Pulmonary artery endothelial cell (primary cell): ENCODE data around the gene TAAR9. TPM values are rescaled to one million over a fixed set of nuclear protein-coding genes. Genes with fewer than 3 reads are reported as not detected.

ENCODE experiments used
- DNase-seq: peaks from one replicate; pipeline ENCODE4 v3.0.0-alpha.2; 2011; ENCODE audit warnings: low read depth, low spot score
- total RNA-seq: library from RNA; depleted of rRNA; stranded (reverse); fragments of >200 nt; gene quantifications from 2 replicates; pipeline ENCODE4 v1.2.3, GENCODE V29; 2014

The TAAR9 gene, protein sequence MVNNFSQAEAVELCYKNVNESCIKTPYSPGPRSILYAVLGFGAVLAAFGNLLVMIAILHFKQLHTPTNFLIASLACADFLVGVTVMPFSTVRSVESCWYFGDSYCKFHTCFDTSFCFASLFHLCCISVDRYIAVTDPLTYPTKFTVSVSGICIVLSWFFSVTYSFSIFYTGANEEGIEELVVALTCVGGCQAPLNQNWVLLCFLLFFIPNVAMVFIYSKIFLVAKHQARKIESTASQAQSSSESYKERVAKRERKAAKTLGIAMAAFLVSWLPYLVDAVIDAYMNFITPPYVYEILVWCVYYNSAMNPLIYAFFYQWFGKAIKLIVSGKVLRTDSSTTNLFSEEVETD
- total RNA-seq, result not detected in 2 replicates

DNA sequence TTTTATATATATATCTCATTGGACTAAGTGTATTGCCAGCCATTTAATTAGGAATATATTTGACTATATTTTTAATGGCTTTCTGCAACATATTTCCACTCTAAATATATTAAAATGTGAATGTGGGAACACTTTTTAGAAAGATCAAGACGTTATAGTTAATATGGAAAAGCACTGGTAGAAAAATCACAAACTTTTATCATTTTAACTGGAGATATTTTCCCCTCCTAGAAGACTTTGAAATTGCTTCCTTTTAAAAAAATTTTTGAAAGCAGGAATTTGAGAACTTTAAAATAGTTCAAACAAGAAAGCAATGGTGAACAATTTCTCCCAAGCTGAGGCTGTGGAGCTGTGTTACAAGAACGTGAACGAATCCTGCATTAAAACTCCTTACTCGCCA is at the start of gene TAAR9:
TAAR9 (plus strand) TSS at position 301 of the 400 bp plus-strand sequence; CDS start at position 314, 13 bp downstream.
- no peak for DNase-seq

DNA sequence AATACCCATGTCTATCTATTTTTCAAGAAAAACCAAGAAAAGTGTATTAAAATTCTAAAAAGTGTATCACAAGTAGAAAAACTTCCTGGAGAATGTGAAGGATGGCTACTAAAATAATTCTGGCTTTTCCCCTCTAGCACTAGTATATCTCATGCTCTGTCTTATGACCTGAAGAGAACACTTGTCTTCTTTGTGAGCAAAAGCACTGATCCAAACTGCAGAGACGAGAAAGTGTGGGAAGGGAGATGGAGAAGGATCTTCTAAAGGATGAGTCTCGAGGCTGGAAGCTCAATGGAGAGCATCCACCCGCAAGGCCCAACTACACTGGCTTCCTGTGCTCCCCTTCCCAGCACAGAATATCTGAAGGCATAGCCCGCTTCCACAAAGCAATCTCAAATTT is 48.7 kb upstream of the TAAR9 start:
- no peak for DNase-seq

DNA sequence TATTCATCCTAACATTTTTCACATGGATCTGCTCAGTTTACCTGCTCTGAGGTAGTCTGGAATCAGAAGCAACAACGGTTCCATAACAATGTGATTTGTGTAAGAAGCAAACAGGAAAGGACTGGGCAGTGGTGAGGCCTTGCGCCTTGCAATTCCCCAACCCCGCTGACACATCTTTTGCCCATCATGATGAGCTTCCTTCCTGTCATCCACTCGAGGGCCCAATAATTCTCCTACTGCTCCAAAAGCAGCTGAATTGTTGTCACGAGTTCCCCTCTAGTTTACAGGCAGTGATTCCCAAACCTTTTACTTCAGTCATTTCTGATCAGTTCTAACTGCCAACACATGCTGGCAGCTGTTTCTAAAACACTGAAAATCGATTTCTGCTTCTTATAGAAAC is 48.1 kb upstream of the TAAR9 start:
- DNase-seq, result no peak

DNA sequence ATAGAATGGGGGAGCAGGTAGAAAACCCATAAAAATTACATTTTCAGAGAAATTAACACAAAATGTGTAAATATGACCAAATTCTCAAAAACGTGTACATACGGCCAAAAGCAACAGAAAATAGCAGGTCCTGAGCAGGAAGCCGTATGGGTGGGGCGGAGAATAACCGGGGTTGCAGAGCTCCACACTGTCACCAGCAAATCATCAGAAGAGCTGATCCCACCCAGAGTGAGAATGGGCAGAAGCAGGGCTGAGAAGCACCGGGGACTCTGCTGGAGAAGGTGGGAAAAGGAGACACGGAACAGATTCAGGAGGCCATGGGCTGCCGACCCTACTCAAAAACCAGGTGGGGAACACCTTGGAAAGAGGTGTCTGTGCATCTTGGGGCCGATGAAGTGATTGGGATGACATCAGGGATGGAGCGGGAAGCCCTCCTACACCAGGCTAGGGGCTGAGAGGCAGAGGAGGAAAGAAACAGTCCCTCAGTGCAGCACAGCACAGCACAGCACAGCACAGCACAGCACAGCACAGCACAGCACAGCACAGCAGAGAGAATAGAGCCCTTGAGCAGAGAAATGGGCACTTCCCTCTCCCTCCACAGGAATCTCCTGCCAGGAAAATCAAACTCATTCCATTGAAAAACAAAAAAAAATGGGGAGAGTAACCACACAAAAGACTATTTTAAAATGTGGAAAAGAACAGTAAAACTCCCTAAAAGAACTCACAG is 47.4 kb upstream of the TAAR9 start:
- DNase-seq, result no peak

DNA sequence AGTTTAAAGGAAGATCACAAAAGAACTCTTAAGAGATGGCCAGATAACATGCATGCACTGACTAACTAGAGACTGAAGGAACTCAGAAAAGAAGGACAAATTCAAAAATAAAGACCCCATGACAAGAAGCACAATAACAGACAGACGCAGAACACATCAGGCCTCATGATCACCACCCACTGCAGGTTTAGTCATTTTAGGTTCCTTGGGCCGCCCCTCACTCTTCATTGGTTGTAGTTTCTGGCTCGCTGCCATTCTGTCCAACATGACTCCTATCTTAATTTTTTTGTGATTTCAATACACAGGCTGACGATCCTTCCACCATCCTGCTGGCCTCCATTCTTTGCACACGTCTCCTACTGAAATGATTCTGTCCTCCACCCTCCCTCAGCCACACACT is 46.8 kb upstream of the TAAR9 start:
- DNase-seq, result no peak

DNA sequence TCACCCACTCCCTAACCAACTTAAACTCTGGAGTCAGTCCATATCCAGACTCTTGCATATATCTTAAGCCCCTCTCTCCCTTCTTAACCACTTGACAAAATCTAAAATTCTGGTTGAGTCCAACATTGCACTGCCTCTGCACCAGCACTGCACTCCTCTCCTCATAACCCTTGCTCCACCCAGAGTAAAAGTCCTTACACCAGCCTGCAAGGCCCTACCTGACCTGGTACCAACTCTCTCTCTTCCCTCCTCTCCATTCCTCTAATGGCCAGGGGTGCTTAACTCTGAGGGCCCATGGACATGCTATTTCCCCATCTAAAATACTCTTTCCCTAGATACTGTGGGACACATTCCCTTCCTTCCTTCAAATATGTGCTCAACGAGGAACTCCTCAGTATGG is 46.2 kb upstream of the TAAR9 start:
- no peak for DNase-seq

DNA sequence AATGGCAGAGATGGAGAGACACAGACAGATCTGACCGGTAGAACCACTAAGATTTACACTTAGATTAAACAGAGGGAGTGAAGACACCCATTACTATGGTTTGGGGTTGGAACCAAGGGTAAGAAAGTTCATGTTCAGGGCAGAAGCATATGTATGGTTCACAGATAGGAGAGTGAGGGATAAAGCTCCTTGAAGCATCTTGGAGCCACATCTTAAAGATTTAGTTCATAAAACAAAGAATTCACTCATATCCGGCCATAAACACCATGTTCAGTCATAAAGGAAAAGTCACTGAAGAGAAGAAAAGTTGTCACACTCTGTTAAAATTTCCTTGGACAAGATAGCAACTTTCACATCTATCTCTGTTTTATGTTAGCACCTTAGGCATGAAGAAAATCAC is 43.1 kb upstream of the TAAR9 start:
- no peak for DNase-seq

DNA sequence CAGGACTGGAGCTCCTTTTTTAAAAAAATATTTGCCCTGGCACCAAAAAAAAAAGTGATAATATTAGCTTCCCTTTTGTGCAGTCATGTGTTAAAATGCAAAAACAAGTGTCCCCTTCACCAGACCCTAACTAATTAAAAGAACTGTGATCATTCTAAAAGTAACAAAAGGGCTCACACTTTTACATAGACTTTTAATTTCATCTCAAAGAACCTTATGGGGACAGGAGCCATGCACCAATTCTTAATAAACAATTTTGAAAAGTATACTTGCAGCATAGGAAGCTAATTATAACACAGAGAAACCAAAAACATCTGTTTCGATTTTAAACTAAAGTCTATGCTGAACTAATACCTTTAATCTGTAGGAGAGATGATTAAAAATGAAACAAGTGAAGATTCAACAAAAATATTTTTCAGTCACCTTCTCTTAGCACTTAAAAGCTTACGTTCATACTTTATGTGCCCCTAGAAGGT is 42.4 kb upstream of the TAAR9 start:
- DNase-seq, result no peak

DNA sequence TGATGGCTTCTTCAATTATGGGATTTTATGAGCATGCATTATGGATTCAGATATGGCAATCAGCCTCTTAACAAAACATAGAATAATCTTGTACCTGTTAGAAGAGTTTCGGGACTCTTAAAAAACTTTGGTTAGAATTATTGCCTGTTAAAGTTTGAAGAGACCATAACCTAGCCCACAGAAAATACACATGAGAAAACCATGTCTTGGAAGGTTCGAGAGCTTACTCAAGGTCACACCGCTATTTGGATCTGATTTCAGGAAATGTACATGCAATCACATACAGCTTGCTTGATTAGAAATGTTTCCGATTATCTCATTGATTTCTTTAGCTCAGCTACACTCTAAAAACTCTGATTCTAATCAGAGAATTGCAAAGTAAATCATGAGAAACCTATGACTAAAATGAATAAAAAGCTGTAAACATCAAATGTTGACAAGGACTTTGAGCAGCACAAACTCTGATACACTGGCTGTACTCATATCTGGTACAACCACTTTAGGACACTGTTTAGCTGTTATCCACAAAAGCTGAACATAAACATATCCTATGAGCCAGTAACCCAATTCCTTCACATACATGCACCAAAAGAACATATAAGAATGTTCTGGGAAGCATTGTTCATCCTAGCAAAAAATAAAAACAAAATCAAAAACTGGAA is 41.4 kb upstream of the TAAR9 start:
- no peak for DNase-seq

DNA sequence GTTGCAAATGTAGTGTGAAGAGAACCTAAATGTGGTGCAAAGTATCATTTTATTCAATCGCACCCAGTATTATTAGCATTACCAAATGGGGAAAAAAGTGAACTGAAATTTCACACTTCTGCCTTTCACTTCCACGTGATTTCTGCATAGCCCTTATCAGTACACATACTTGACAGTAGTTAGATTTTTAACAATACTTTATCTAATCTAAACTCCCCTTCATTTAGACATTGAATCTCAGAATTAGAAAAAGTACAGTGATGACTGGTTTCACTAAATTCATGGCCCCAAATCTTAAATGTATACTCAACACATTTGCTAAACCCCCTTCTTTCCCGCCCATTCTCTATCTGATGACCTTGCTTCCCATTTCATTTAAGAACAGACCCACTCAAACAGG is 39.4 kb upstream of the TAAR9 start:
- DNase-seq, result no peak

DNA sequence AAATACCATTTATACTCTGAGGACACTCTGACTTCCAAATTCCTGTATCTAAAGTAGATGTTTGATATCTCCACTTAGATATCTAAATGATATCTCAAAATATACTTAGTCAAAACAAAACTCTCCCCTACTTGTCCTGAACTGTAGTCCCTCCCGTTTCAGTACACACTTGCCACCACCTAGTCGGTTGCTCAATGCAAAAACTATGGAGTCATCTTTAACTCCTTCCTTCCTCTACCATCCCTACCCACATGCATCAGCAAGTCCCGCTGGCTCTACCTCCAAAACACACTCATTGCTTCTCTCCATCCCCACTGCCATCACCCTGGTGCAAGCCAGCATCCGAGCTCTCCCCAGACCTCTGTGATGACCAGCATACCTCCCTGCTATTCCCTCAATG is 38.3 kb upstream of the TAAR9 start:
- no peak for DNase-seq

DNA sequence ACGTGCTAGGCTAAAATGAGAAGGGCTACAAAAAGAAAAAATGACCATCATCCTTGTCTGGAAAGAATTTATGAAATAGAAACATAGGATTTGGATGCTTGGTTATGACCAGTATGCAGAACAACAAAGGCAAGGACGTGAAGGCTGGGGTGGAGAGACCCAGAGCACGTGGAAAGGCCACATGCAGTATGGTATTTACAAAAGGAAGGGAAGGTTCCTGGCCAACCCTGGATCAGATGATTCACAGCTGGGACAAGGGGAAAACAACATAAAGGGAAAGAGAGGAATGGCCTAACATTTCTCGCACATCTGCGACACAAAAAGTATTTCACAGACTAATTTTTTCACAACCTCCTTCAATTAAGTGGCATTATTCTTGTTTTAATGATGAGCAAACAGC is 33.3 kb upstream of the TAAR9 start:
- DNase-seq, result peak; percentile 79

DNA sequence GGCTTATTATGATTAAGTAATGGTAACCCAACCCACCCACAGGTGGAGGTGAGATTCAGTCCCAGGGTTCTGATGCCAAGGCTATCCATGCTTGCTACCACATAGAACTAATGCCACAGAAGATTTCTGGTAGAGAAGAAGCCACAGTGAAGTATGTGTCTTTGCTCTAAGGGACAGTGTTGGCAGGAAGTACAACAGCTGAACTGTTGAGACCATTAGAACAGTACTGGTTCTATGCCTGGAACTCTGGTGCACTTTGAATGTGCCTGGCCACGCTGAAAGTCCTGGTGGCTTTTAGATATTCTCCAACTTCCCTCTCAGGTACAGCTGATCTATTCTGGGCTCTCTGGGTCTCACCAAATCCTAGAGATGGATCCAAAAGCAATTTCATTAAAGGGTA is 32.9 kb upstream of the TAAR9 start:
- DNase-seq, result no peak

DNA sequence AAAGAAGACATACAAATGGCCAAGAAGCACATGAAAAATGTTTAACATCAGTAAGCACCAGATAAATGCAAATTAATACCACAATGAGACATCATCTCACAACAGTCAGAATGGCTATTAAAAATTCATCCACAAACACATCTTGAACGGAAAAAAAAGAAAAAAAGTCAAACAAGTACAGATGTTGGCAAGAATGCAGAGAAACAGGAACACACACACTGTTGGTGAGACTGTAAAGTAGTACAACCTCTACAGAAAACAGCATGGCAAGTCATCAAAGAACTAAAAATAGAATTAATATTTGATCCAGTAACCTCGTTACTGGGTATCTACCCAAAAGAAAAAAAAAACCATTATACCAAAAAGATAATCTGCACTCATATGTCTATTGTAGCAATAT is 31.6 kb upstream of the TAAR9 start:
- no peak for DNase-seq

DNA sequence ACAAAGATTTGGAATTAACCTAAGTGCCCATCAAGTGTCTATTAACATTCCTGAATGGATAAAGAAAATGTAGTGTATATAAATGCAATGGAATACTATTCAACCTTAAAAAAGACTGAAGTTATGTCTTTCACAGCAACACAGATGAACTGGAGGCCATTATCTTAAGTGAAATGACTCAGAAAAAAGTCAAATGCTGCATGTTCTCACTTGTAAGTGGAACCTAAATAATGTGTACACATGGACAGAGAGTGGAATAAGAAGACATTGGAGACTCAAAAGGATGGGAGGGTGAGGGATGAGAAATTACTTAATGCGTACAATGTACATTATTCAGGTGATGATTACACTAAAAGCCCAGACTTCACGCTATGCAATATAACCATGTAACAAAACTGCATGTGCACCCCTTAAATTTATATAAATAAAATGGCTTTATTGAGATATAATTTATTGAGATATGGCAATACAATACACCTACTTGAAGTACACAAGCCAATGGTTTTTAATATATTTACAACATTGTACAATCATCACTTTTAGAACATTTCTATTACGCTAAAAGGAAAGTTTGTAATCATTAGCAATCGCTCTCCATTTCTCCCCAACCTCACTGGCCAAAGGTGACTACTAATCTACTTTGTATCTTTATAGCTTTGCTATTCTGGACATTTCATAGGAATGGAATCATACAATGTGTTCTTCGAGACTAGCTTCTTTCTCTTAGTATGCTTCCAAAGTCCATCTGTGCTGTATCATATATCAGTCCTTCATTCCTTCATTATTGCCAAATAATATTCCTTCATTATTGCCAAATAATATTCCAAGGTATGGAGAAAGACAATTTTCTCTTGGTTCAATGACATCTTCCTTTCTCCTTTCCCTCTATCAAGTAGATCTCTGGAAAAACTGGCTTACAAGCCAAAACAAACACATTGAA is 30.9 kb upstream of the TAAR9 start:
- no peak for DNase-seq

DNA sequence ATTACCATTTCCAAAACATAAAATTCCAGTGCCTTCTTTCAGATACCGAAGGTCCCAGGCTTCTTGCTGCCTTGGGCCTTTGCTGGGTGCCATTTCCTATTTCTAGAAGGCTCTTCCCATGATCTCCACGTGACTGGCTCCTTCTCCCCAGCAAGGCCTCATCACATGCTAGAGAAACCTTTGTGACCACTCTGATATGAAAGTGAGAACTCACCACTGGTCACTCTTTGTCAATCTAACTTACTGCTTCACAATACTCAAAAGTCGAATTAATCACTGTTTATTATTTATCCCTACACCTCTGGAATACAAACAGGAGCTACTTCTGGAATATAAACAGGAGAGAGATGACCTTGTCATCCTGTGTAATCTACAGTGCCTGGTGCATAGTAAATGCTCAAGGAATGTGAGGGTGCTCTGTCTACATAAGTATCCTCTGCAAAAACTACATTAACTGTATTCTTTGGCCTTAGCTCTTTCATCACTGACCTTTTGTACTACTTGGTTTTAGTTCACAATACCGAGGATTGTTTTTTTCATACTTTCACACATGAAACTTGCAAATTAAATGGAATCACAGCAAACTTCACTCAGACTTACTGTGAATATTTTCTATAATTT is 26.8 kb upstream of the TAAR9 start:
- no peak for DNase-seq

DNA sequence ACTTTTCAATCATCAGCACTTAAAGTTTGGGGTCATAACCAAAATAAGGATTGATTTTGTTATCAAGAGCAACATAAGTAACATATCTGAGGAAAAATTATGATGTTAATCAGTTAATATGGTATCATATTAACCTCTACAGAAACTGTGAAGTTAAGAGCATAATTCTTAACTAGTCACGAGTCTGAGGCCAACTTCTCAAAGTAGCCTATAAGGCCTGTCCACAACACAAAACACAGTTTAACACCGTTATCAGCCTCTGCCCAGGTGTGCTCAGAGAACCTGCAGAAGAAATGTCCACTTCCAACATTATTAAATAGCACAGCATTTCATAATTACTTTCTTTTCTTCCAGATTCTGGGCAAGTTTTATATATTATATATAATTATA is 26.3 kb upstream of the TAAR9 start:
- no peak for DNase-seq

DNA sequence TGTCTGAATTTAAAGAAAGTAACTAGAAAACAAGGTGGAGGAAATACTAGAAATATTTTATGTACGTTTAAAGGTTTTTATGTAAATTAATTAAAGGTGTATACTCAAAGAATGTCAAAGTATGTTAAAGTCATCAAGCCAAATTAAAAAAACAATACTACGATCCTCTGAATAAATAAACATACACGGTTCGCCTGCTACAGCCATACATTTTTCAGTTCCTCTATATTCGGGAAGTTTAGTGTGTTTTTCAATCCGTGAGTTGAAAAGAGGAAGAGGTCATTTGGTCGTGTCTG is 25.8 kb upstream of the TAAR9 start:
- DNase-seq, result no peak

DNA sequence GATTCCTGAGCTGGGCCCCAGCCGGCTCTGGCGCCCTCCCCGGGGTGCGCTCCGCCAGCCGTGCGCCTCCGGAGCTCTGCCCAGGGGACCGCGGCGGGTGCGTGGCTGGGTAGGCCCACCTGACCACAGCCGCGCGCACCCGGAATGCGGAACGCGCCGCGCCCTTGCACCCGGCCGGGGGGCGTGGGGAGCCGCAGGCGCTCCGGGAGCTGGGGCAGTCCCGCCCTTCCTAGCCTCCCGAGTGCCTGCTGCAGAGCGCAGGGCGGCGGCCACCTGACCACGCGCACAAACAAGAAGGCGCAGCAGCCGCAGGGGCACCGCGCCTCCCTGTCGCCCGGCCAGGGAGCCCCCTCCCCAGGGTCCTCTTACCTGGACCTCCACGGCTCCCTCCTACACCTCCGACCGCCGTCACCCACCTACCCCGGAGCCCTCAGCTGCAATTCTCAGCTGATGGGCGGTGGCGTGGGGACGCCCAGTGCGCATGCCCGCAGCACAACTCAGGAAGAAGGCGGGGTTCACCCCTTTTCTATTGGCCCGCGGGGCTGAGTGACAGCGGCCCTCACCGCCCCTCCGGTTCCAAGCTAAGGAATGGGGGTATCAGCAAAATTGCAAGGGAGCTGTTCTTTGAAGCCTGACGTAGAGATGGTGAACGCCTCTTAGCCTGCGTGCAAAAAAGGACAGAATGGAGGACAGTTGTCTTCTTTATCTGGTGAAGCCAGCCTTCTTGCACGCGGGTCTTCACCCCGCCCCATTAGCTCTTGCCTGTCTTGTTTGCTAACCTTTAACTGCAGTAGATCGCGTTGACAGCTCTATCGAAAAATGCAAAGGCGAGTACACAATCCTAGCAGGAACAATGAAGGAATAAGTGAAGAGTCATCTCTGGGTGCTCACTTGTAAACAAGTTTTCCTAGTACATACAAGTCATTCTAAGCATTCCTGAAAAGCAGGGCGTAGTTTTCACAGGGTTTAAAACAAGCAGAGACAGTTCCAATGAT is 25.1 kb upstream of the TAAR9 start, which contains the start of gene STX7:
STX7 (minus strand) TSS at position 479 of the 995 bp plus-strand sequence. CDS start 9,586 bp downstream, outside the sequence.
- DNase-seq, result peak; percentile 53
